ENCODE measurements around the gene MCU.
"Not testable (repeated sequence)": the region's sequence is repeated elsewhere in the genome, so short reads cannot be mapped to it uniquely, and the experiment has no call there.

DNA sequence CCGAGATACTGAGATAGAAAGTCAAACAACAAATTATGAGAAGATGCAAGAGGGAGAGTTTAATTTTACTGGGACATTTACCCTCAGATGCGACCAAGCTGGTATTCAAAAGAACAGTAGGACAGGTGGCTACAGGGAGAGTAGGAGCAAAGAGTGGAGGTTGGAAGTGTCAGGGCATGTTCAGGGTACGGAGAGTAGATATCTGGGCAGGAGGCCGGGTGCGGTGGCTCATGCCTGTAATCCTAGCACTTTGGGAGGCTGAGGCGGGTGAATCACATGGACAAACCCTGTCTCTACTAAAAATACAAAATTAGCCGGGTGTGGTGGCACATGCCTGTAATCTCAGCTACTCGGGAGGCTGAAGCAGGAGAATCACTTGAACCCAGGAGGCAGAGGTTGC is 5.5 kb upstream of the MCU start:
- not testable (repeated sequence) for TF ChIP-seq EZH2phosphoT487 (IDR thresholded peaks at IDR 0.05; ENCODE audit: low read depth, severe bottlenecking, unreplicated experiment)
- TF ChIP-seq, protein P1, sequence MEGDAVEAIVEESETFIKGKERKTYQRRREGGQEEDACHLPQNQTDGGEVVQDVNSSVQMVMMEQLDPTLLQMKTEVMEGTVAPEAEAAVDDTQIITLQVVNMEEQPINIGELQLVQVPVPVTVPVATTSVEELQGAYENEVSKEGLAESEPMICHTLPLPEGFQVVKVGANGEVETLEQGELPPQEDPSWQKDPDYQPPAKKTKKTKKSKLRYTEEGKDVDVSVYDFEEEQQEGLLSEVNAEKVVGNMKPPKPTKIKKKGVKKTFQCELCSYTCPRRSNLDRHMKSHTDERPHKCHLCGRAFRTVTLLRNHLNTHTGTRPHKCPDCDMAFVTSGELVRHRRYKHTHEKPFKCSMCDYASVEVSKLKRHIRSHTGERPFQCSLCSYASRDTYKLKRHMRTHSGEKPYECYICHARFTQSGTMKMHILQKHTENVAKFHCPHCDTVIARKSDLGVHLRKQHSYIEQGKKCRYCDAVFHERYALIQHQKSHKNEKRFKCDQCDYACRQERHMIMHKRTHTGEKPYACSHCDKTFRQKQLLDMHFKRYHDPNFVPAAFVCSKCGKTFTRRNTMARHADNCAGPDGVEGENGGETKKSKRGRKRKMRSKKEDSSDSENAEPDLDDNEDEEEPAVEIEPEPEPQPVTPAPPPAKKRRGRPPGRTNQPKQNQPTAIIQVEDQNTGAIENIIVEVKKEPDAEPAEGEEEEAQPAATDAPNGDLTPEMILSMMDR (IDR thresholded peaks at IDR 0.05; ENCODE audit: poor library complexity), result not testable (repeated sequence)
